GM18520 (cell line): ENCODE data around the gene NUDT3.
"Not testable (repeated sequence)": the region's sequence is repeated elsewhere in the genome, so short reads cannot be mapped to it uniquely, and the experiment has no call there.

Source experiments
- ATAC-seq: cut with Tn5 transposase; IDR thresholded peaks from one replicate; pipeline ENCODE4 v1.9.1; 2021; ENCODE audit not compliant: unreplicated experiment

NUDT3 gene

DNA sequence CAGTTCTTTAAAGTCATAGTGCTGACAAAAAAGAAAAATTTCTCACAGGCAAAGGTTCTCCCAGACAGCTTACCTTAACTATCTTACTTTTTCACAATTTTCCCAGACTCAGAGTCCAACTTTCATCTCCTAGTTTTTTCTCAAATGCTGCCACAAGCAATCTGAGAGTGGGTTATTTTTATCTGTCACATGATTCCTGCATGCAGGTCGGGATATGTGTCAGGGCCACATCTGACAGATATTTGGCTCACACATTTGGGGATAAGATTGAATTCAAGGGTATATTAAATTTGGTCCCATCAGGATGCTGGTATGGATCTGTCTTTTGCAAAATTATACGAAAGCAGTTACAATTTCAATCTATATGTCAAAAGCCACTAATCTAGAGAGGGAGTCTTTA, 93.5 kb downstream of the NUDT3 start:
- no peak for ATAC-seq

DNA sequence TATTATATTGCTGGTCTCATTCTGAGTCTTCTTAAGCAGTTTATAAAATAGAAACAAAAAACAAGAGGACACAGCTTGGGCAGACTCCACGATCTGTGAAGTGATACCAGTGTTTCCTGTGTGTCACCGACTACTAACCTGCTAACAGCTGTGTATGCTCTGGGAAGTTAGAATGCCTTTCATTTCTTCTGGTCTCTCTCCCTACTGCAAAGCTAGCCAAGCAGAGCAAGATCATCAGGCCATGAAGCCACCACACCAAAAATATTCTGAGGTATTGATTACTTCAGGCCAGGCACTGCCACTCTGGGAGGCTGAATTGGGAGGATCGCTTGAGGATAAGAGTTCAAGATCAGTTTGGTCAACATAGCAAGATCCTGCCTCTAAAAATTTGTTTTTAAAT, 96.7 kb downstream of the NUDT3 start:
- ATAC-seq: peak; percentile 59

DNA sequence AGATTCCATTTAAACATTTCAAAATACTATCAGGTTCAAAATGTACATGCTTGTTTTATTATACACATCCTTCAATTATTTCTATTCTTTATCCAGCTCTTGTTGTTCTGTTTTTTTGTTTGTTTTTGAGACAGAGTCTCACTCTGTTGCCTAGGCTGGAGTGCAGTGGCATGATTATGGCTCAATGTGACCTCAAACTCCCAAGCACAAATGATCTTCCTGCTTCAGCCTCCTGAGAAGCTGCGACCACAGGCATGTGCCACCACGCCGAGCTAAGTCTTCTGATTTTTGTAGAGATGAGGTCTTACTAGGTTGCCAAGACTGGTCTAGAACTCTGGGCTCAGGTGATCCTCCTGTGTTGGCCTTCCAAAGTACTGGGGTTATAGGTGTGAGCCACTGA, 99.5 kb downstream of the NUDT3 start:
- no peak for ATAC-seq

DNA sequence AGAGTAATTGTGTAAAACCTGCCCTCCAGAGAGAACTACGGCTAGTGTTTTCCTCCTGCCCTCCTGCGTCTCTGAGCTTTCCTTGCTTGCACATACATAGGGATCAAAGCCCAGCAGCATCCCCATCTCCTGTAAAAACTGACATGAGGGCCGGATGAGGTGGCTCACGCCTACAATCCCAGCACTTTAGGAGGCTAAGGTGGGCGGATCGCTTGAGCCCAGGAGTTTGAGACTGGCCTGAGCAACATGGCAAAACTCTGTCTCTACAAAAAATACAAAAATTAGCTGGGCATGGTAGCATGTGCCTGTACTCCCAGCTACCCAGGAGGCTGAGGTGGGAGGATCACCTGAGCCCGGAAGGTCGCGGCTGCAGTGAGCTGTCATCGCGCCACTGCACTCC, 103.3 kb downstream of the NUDT3 start:
- ATAC-seq: no peak

DNA sequence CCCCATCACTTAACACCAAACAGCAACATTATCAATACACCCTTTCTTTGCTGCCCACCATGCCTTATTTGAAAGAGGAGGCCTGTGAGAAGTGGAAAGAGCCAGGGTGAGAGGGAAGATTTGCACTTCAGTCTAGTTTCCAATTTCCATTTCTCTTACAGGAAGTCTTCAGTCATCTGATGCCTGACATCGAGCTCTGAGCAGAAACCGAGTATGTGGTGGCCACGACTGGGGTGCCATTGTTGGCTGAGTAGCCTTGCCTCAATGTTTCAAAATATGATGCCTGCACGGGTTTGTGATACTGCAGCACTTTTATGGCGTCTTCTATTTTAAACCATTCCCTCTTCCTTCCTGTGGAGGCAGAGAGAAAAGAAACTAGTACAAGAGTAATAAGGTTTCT, 103.9 kb downstream of the NUDT3 start:
- no peak for ATAC-seq

DNA sequence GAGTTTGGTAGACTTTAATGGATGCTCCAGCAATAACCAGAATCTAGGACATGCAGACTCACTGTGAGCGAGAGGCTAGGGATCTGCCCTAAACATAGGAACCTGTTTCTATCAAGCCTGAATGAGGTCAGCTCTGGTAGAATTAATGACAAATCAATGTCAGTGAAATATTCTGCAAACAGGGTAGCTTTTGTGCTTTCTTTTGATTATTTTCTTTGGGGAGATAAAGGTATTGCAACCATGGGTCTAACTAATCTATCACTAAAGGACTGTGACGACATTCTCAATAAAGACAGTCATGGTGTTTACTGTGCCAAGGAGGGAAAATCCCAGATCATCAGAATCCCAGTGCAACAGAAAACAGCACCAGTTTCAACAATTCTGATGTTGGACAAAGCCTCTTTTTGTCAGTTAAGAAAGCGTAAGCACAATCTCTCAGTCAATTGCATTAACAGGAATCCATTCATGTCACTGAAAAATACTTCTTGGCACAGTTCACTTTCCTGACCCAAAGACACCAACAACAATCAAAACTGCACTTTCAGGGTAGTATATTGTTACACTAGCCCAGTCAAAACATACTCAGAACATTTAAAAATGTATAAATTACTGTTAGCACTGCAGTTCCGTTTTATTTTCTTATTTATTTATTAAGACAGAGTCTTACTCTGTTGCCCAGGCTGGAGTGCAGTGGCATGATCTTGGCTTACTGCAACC, 106.9 kb downstream of the NUDT3 start:
- no peak for ATAC-seq

DNA sequence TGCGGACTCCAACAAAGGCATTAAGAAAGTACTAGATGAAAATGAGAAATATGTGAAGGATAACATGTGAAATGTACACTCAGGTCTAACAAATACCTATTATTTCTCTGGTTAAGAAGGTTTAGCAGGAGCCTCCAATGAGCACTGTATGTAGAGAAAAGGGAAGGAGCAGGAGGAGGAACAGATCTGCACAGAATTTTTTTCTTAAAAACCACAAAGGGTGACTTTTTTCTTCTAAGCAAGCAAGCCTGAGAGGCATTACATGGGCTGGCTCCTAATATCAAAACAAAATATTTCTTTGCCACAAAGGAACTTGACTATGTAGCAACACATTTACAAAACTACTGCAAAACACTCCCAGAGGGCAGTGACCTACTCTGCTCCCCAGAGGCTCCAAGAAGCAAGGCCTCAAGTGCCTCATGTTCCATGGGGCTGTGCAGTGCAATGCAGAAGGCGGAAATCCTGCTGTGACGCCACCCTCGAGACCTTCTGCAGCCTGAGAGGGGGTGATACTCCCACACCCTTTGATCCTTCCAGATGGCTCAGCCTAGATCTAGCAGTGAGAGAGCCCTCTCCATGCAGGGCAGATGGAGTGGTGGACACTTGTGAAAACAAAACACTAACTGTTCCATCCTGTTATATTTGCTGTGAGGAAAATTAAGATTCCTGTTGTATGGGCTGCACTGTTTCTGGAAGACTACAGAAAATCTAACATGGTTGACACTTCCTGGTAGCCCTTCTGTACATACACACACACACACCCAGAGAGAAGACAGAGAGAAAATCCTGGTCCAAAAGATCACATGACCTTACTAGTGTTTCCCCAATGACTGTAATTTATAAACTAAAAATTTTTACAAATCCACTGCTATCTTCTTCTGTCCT, 107.7 kb downstream of the NUDT3 start:
- ATAC-seq: no peak

DNA sequence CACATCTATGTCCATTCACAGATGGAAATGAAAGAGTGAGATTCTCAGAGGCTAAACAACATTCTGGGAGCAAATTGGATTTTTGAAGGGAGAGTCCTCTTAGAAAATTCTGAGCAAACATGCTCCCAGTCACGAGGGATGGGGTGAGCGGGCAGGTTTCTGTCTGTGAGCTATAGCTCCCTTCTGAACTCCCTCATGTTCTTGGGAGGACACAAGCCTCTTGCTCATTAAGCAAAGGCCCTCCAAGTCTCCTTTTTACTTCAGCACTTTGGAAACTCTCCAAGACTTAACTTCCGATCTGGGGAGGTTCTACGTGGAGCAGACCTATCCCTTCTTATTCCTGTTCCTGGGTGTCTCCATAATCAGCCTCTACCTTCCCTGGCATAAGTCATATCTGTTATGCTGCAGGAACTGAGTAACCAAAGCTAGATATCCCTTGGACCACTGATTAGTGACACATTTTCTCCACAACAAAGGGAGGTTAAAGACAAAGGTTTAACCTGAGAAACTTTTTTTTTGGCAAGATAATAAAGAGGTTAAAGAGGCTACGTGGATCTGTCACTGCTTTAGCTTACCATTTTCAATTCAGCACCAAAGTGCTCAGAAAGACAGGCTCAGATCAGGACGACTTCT, 110.7 kb downstream of the NUDT3 start:
- no peak for ATAC-seq

DNA sequence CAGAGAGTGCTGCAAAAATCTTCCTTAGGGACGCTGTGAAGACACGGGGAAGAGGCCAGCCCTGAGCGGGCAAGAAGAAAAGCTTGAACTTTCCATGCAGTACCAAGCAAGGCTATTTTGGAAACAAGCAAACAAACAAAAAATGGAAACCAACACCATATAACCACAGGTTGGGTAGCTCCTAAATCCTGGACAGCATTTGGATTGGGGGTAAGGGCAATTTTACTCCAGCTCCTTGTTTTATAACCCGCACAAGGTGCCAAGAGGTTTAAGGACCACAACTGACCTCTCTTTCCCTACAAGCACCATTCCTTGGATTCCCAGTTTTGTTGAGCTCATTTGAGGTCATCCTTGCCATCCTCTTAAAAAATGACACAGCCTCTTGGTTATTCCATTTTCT, 112.3 kb downstream of the NUDT3 start:
- ATAC-seq: no peak

DNA sequence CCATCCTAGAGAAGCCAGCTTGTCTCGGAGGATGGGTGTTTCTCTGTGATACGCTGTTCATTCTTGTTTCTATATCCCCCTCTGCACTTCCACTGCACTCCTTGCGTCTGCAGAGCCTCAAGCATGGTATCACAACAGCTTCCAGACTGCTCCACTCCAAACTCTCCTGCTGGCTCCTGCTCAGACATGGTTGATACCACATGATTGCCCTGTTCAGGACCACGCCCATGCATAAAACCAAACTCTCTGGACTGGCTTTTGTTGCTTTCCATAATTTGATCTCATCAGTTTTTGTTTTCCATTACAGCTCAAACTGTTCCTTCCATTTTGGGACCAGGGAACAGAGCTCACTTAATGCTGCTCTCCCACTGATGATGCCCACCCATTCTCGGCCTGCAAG, 113.6 kb downstream of the NUDT3 start:
- ATAC-seq: no peak

DNA sequence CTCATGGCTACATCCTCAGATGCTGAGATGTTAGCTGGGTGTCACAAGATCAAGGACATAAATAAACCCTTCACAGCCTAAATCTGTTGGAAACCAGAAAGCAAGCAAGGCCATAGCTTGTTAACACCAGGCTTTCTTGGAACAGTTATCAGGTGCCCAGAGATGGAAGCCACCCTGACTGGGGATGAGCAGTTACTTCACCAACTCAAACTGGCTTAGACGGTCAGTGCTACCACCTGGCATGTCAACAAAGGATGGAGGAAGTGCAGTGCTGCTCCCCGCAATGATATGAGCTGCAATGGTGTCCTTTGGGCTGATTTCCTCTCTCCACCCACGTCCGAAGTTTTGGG, 114.7 kb downstream of the NUDT3 start:
- no peak for ATAC-seq

DNA sequence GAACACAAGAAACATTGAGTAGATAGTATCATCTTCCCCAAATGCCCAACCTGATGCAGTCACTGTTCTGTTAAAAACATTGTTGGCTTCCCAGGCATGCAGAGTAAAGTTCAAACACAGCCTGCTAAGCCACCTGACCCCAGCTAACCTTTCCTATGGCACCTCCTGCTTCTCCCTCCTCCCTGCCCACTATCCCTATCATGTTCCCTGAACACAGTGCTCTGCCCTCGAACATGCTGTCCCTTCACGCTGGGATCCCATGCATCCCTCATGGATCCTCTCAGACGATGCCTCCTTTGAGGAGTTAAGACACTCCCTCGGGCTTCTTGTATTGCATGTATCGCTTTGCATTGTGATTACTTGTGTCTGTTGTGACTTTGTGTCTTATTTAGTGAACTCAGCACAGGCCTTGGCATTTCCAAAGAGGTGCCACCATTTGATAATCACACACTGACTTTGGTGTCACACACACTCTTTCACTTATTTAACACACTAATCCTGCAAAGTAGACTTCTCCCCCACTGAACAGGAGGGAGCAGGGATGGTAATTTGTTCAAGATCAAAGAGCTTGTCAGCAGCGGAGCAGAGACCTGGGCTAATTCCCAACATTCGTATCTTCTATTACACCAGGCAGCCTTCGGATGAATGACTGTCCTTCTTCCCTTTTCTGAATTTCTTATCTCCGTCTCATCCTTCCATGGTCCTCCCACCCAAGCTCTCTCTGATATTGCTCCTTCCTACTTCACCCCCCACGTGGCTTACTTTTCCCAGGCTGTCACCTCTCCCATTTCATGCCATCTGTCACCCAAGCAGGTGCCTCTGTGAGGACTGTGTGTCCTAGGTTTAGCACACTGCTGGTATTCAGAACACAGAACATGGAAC, 115.3 kb downstream of the NUDT3 start:
- no peak for ATAC-seq

DNA sequence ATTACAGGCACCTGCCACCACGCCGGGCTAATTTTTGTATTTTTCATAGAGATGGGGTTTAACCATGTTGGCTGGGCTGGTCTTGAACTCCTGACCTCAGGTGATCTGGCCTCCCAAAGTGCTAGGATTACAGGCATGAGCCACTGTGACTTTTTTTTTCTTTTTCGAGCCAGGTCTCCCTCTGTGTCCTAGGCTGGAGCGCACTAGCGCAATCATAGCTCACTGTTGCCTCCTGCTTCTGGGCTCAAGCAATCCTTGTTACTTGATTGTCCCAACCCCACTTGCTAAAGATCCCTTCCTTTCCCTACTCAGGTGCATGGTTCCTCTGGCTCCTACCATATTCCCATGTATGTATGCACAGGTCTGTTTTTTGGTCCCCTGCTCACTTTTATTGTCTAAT, 116.3 kb downstream of the NUDT3 start:
- ATAC-seq: no peak

DNA sequence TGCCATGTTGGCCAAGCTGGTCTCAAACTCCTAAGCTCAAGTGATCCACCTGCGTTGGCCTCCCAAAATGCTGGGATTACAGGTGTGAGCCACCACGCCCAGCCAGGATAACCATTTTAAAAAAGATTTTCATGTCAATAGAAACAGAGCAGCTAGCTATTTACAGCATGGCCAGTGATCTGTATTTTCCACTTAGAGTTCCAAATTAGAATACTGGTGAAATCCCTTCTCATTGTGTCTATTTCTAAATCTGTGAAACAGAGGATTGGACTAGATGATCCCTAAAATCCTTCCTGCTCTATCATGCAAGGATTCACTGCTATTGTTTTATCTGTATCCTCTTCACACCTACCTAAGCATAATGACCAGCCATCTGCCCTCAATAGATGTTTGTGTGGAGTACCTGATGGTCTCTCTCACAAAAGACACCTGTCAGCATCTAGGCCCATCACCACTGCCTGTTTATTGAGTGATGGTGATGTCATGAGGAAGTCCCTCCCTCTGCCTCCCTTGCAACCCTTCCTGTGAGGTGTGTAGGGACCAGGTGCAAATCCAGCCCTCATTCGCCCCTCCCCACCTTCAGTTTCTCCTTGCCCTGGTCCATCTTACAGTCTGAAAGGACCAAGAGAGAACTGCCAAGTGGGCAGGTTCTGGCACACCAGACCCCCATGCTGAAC, 117.2 kb downstream of the NUDT3 start:
- no peak for ATAC-seq

DNA sequence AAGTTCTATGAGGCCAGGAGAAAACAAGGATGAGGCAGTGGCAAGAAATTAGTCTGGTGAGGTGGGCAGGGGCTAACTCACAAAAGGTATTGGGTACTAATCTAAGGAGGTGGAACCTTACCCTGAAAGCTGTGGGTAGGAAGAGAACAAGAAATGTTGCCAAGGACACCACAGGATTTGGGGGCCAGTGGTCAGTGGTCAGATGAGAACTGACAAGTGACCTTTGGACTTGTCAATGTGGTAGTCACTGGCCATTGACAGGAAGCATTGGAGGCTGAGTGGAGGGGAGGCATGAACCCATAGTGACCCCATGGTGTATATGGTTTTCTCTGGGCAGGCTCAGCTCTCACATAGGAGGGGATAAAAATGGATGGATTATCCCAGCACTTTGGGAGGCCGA, 118.3 kb downstream of the NUDT3 start:
- ATAC-seq: no peak

DNA sequence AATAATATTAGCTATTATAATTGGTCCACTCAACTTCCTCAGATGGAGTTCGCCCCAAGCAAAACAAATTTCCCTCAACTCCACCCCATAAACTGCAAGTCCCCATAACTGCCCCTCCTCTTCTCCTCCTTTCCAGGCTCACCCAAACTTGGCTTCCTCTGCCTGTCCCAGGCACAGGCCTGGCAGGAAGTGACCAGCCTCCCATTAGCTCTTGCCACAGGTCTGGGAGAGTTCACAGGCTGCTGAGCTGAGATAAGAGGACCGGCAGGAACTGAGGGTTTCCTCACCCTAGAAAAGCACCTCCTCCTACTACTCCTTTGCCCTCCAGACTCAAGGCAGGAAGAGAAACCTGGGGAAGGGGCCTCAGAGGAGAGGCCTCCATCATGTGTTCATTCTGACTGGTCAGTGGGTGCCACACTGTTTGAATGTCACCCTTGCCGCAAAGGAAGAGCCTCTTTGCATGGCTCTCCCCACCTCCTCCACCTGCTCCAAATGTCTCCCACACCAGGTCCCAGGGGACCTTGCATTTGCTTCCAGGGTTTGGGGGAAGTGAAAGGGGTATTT, 119.1 kb downstream of the NUDT3 start:
- ATAC-seq: no peak

DNA sequence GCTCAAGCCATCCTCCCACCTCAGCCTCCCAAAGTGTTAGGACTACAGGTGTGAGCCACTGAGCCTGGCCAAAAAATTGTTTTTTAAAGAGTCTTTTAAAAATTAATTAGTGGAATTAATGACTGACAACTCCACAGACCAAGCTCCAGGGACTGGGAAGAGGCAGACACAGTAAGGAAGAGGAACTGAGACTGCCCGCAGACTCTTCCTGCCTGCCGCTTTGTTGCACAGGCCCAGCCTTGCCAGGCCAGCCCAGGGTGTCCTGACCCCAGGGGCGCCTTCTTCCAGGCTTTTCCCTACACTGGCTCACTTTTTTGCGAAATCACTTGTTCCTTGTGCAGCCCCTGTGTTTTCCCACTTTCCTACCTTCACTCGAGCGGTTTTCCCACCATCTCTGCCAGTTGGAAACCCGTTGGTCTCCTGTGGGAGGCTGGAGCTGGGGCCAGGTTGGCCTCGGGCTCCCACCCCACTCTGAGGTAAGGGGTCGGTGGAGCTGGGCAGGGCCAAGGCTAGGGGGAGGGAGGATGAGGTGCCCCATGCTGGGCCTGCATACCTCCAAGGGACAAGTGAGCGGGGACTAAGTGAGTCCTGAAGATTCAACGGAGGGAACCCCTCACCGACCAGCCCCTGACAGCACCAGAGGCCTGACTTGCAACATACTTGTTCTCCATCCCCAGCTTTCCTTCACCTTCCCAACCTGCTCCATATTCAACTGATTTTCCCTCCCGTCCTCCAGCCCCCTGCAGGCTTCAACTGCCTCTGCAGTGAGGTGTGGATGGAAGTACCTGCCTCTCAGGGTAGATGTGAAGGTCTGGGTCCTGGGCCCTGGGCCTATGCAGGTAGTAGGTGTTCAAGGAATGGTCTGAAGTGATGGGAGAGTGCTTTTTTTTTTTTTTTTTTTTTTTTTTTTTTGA, 120.2 kb downstream of the NUDT3 start:
- no peak for ATAC-seq

DNA sequence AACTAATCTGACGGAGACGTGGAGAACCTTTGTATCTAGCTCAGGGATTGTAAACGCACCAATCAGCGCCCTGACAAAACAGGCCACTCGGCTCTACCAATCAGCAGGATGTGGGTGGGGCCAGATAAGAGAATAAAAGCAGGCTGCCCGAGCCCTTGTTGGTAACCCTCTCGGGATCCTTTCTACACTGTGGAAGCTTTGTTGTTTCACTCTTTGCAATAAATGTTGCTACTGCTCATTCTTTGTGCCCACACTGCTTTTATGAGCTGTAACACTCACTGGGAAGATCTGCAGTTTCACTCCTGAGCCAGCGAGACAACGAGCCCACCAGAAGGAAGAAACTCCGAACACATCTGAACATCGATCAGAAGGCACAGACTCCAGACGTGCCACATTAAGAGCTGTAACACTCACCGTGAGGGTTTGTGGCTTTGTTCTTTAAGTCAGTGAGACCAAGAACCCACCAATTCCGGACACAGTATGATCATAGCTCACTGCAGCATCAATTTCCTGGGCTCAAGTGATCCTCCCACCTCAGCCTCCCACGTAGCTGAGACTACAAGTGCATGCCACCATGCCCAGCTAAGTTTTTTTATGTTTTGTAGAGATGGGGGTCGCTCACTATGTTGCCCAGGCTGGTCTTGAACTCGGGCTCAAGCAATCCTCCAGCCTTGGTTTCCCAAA, 122.7 kb downstream of the NUDT3 start:
- ATAC-seq: not testable (repeated sequence)

DNA sequence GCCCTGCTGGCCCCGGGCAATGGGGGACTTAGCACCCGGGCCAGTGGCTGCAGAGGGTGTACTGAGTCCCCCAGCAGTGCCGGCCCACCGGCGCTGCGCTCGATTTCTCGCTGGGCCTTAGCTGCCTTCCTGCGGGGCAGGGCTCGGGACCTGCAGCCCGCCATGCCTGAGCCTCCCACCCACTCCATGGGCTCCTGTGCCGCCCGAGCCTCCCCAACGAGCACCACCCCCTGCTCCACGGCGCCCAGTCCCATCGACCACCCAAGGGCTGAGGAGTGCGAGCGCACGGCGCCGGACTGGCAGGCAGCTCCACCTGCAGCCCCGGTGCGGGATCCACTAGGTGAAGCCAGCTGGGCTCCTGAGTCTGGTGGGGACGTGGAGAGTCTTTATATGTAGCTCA, 123.3 kb downstream of the NUDT3 start:
- ATAC-seq: not testable (repeated sequence)
